HepG2 (cell line): Measurements from ENCODE around the gene LDLRAD4. TPM values are rescaled to one million over a fixed set of nuclear protein-coding genes. Genes with fewer than 3 reads are reported as not detected.

Experiments
- ATAC-seq: fragments of 200-7000 bp; cut with Tn5 transposase; 3 replicates; pipeline ENCODE4 v1.9.1; 2020; ENCODE audit warnings: mild to moderate bottlenecking, moderate library complexity
- BruUV-seq: library from RNA; stranded (reverse); fragments of 400-500 nt; replicated peaks from 2 replicates; lab custom pipeline; 2021; lab: Mats Ljungman, UMichigan
- CTCF ChIA-PET: fragments of 300-600 bp; formaldehyde crosslinking; extraction: SDS; loops from one replicate; lab custom pipeline; 2021; ENCODE audit warnings: low total read pairs, inconsistent platforms, low intra/inter-chr PET ratio; lab: Yijun Ruan, JAX
- POLR2A ChIA-PET: fragments of 350-600 bp; sonication (Branson Sonifier 250); formaldehyde crosslinking; loops from one replicate; lab custom pipeline; 2020; ENCODE audit warnings: antibody characterized with exemption, inconsistent platforms; lab: Yijun Ruan, JAX
- DNase-seq: peaks from one replicate; pipeline ENCODE4 v3.0.0-alpha.2; 2015; ENCODE audit warnings: low spot score
- FAIRE-seq: peaks from 3 replicates; lab custom pipeline; 2011; peaks lifted over from hg19 to GRCh38; lab: Jason Lieb, UNC
- H2AFZ ChIP-seq: one replicate; pipeline ENCODE4 v1.6.1; 2011; ENCODE audit warnings: low read length, inconsistent platforms
- H3K27ac ChIP-seq: fragments of 300-600 bp; 3 replicates; pipeline ENCODE4 v1.8.0; 2011; ENCODE audit warnings: mixed run types, mild to moderate bottlenecking, mixed read lengths, low read length, inconsistent platforms; ENCODE audit not compliant: insufficient read depth; ENCODE audit errors: extremely low read length
- H3K27me3 ChIP-seq, 2 experiments: fragments of 200-600 bp in 1 of 2; 2 replicates in 1 of 2; 3 replicates in 1 of 2; pipeline versions ENCODE4 v1.6.0 to v1.8.0; 2011; ENCODE audit warnings: low read length in 2 of 2, mild to moderate bottlenecking in 2 of 2, moderate library complexity in 2 of 2, inconsistent platforms in 1 of 2; ENCODE audit not compliant: insufficient read depth in 2 of 2, control insufficient read depth in 1 of 2
- H3K36me3 ChIP-seq, 2 experiments: fragments of 200-600 bp in 1 of 2; replicated peaks in 1 of 2; 2 replicates in 1 of 2; 3 replicates in 1 of 2; pipeline versions ENCODE4 v1.5.1 to v1.8.0; 2011; ENCODE audit warnings: low read length in 2 of 2, inconsistent platforms in 1 of 2; ENCODE audit not compliant: insufficient read depth in 2 of 2, control insufficient read depth in 1 of 2
- H3K4me1 ChIP-seq: 2 replicates; pipeline ENCODE4 v1.5.1; 2012; ENCODE audit warnings: low read length, inconsistent platforms; ENCODE audit not compliant: insufficient read depth
- H3K4me2 ChIP-seq: 2 replicates; pipeline ENCODE4 v1.6.0; 2011; ENCODE audit warnings: low read depth, low read length, inconsistent platforms
- H3K4me3 ChIP-seq, 3 experiments: fragments of 200-600 bp in 1 of 3; sonication (generic), shearing (Covaris generic) in 1 of 3; replicated peaks in 1 of 3; 2 replicates each; pipeline ENCODE4 v1.5.1; 2011 to 2016; ENCODE audit warnings: low read length in 3 of 3, inconsistent platforms in 2 of 3, low read depth in 2 of 3, mild to moderate bottlenecking in 2 of 3, control low read depth in 1 of 3, mixed read lengths in 1 of 3; ENCODE audit not compliant: insufficient read depth in 1 of 3
- H3K79me2 ChIP-seq: one replicate; pipeline ENCODE4 v1.6.1; 2011; ENCODE audit warnings: low read length, inconsistent platforms; ENCODE audit not compliant: insufficient read depth
- H3K9ac ChIP-seq: 2 replicates; pipeline ENCODE4 v1.6.0; 2011; ENCODE audit warnings: mild to moderate bottlenecking, low read depth, low read length, inconsistent platforms; ENCODE audit not compliant: insufficient read depth
- H3K9me3 ChIP-seq: 2 replicates; pipeline ENCODE4 v1.5.1; 2012; ENCODE audit warnings: mild to moderate bottlenecking, low read length
- H4K20me1 ChIP-seq: 2 replicates; pipeline ENCODE4 v1.6.0; 2011; ENCODE audit warnings: inconsistent platforms, mild to moderate bottlenecking, low read length, moderate library complexity; ENCODE audit not compliant: insufficient read depth
- ATF6 ChIP-seq: sonication (generic); formaldehyde crosslinking; conservative IDR thresholded peaks from 2 replicates; pipeline ENCODE4 v1.4.0; 2020; ENCODE audit warnings: missing genetic modification reagents
- CEBPB ChIP-seq: IDR thresholded peaks from 2 replicates; pipeline ENCODE4 v1.6.1; 2011; ENCODE audit warnings: low read depth, low read length, improper control_type of control experiment, borderline replicate concordance
- ETV6 ChIP-seq: sonication (generic); formaldehyde crosslinking; conservative IDR thresholded peaks from 2 replicates; pipeline ENCODE4 v1.4.0; 2020; ENCODE audit warnings: missing genetic modification reagents
- MTERF4 ChIP-seq: sonication (generic); formaldehyde crosslinking; IDR thresholded peaks from 2 replicates; pipeline ENCODE4 v1.8.0; 2023; ENCODE audit warnings: mild to moderate bottlenecking, missing genetic modification reagents
- NFIB ChIP-seq: sonication (generic); formaldehyde crosslinking; IDR thresholded peaks from 2 replicates; pipeline ENCODE4 v1.9.0; 2021; ENCODE audit warnings: missing genetic modification reagents, mild to moderate bottlenecking, borderline replicate concordance
- NFYB ChIP-seq: sonication (generic); formaldehyde crosslinking; IDR thresholded peaks from 2 replicates; pipeline ENCODE4 v1.4.0; 2020; ENCODE audit warnings: missing genetic modification reagents
- PRDM4 ChIP-seq: sonication (generic); formaldehyde crosslinking; IDR thresholded peaks from 2 replicates; pipeline ENCODE4 v1.9.0; 2021; ENCODE audit warnings: missing genetic modification reagents, borderline replicate concordance
- REPIN1 ChIP-seq: sonication (generic); formaldehyde crosslinking; IDR thresholded peaks from 2 replicates; pipeline ENCODE4 v1.8.0; 2022; ENCODE audit warnings: missing genetic modification reagents, low read depth, mild to moderate bottlenecking, borderline replicate concordance
- SP140L ChIP-seq: sonication (generic); formaldehyde crosslinking; IDR thresholded peaks from 2 replicates; pipeline ENCODE4 v1.4.0; 2020; ENCODE audit warnings: missing genetic modification reagents, borderline replicate concordance
- ZNF260 ChIP-seq: sonication (generic); formaldehyde crosslinking; IDR thresholded peaks from 2 replicates; pipeline ENCODE4 v1.4.0; 2020; ENCODE audit warnings: missing genetic modification reagents, low read depth, mild to moderate bottlenecking, borderline replicate concordance
- ZNF460 ChIP-seq: sonication (generic); formaldehyde crosslinking; IDR thresholded peaks from 2 replicates; pipeline ENCODE4 v1.5.1; 2020; ENCODE audit warnings: missing genetic modification reagents, mild to moderate bottlenecking, borderline replicate concordance
- WGBS: methylation state at CpG from one replicate; pipeline ENCODE4 v1.1.6; 2017; ENCODE audit warnings: low lambda C conversion rate; 5-methylcytosine and 5-hydroxymethylcytosine counted together
- in situ Hi-C: cut with HindIII; loops from 2 replicates; pipeline ENCODE4 v1.10.0; 2017; ENCODE audit warnings: low pct_unique_long_range_greater_than_20kb; ENCODE audit not compliant: extremely low pct_ligation_motif_present
- intact Hi-C: fragments of 100-400 bp; cut with micrococcal nuclease; formaldehyde crosslinking; loops from one replicate; pipeline ENCODE4 v1.10.0; 2022; ENCODE audit not compliant: unreplicated experiment
- polyA plus RNA-seq, 8 experiments: library from polyadenylated mRNA; depleted of rRNA in 3 of 8; stranded (reverse) in 7 of 8; unstranded in 1 of 8; fragments of >200 nt; fragmentation: Illumina TruSeq in 4 of 8; extraction: Trizol in 4 of 8; gene quantifications; 2 replicates each; pipeline versions ENCODE4 v1.2.1 to v1.2.3, GENCODE V29; 2011 to 2016; ENCODE audit warnings: low read depth in 4 of 8, missing spikeins in 1 of 8, mixed read lengths in 1 of 8; ENCODE audit not compliant: insufficient read depth in 1 of 8
- total RNA-seq, 5 experiments: library from RNA; depleted of rRNA; stranded (reverse); fragments of >200 nt; fragmentation: Illumina TruSeq; extraction: Trizol; gene quantifications; 2 replicates each; pipeline ENCODE4 v1.2.3, GENCODE V29; 2016; ENCODE audit warnings: low read depth in 1 of 5

Gene LDLRAD4
- total and polyA plus RNA-seq, 2 of the 13 experiments (the other 11 are each of a cell fraction or from before 2014, with no cell fraction given), result 13.6 to 20.9 TPM

- DNase-seq, result no peak
- no peak for ATAC-seq
- H3K27me3 ChIP-seq, result no peaks in the 10 kb centered on the region
- H3K9me3 ChIP-seq, result no peaks in the 10 kb centered on the region
- FAIRE-seq, result no peak
- in situ Hi-C loops, result no loop called here
- CTCF ChIA-PET, result no interaction called here
- 97% methylated on average over 12 of the region's 12 CpGs for WGBS
- no peak overlapping the region for H3K9ac ChIP-seq
- H4K20me1 ChIP-seq, result no peaks in the 10 kb centered on the region
- H3K4me1 ChIP-seq, result peaks cover 9% of the 10 kb centered on the region; the same call in 1 of the 2 replicates
- H2AFZ ChIP-seq, result no peak overlapping the region
- H3K27ac ChIP-seq, result no peak overlapping the region
- no peak overlapping the region for H3K4me3 ChIP-seq
- intact Hi-C loops, result no loop called here
- no peak overlapping the region for H3K4me2 ChIP-seq
- no peaks in the 10 kb centered on the region for H3K36me3 ChIP-seq
- TF ChIP-seq ATF6, result no peak
- TF ChIP-seq, all 625 proteins: peak for 0
- BruUV-seq, result no TSS peak
- POLR2A ChIA-PET, result no interaction called here
- H3K79me2 ChIP-seq, result no peaks in the 10 kb centered on the region
Observed at GRCh38 chr18:13292736-13293135, 74.2 kb downstream of the LDLRAD4 start.

- Histone ChIP-seq H3K4me3 (no peak overlapping the region), H3K27me3 (no peaks in the 10 kb centered on the region), H3K36me3 (no peaks in the 10 kb centered on the region), H3K27ac (no peak overlapping the region), H3K4me2 (no peak overlapping the region), H3K9me3 (no peaks in the 10 kb centered on the region), H2AFZ (no peak overlapping the region), H3K9ac (no peak overlapping the region), H3K79me2 (no peaks in the 10 kb centered on the region), H3K4me1 (peaks cover 9% of the 10 kb centered on the region; the same call in 1 of the 2 replicates), H4K20me1 (no peaks in the 10 kb centered on the region)
- 95% methylated on average over 14 of the region's 14 CpGs for WGBS
- DNase-seq, result no peak
- in situ Hi-C loops (no loop called here), intact Hi-C loops (no loop called here)
- no peak for FAIRE-seq
- ChIA-PET CTCF (no interaction called here), POLR2A (no interaction called here)
- no peak for ATAC-seq
- no TSS peak for BruUV-seq
- TF ChIP-seq NFIB (CRISPR knock-in tag), result no peak
- TF ChIP-seq ETV6, result no peak
- TF ChIP-seq ZNF260 (CRISPR knock-in tag), result no peak
- no peak for TF ChIP-seq SP140L (CRISPR knock-in tag)
- no peak for TF ChIP-seq REPIN1 (CRISPR knock-in tag)
- no peak for TF ChIP-seq CEBPB
- no peak for TF ChIP-seq NFYB
- TF ChIP-seq PRDM4 (CRISPR knock-in tag), result no peak
- no peak for TF ChIP-seq ZNF460 (CRISPR knock-in tag)
- TF ChIP-seq MTERF4 (CRISPR knock-in tag), result no peak
Observed at GRCh38 chr18:13294309-13294708, 75.7 kb downstream of the LDLRAD4 start.
